ENCODE data around the gene TRIM38.

DNA sequence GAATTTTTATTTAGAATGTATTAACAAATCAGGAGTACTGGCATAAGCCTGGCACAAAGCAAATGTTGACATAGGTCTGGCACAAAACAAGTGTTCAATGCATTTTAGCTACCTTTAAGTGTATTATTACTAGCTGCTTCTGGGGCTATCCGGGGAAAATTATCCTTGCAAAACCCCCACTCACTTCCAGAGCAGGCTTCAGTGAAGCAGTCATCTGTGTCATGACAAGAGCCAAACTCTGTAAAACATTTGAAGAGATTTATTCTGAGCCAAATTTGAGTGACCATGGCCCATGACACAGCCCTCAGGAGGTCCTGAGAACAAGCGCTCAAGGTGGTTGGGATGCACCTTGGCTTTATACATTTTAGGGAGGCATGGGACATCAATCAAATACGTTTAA, 6.4 kb upstream of the TRIM38 start:
- TF ChIP-seq, protein P1, sequence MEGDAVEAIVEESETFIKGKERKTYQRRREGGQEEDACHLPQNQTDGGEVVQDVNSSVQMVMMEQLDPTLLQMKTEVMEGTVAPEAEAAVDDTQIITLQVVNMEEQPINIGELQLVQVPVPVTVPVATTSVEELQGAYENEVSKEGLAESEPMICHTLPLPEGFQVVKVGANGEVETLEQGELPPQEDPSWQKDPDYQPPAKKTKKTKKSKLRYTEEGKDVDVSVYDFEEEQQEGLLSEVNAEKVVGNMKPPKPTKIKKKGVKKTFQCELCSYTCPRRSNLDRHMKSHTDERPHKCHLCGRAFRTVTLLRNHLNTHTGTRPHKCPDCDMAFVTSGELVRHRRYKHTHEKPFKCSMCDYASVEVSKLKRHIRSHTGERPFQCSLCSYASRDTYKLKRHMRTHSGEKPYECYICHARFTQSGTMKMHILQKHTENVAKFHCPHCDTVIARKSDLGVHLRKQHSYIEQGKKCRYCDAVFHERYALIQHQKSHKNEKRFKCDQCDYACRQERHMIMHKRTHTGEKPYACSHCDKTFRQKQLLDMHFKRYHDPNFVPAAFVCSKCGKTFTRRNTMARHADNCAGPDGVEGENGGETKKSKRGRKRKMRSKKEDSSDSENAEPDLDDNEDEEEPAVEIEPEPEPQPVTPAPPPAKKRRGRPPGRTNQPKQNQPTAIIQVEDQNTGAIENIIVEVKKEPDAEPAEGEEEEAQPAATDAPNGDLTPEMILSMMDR (IDR thresholded peaks at IDR 0.05) = no peak
- no peak for TF ChIP-seq POLR2A (IDR thresholded peaks at IDR 0.05)
- no peak for TF ChIP-seq EP300 (IDR thresholded peaks at IDR 0.05; ENCODE audit: low read depth)

Measured in transverse colon (tissue), 3 donors.